ENCODE results near the gene CPA4.

GRCh38 chr7:130341882-130342281 is 48.9 kb downstream of the CPA4 start:
- TF ChIP-seq CTCF (conservative IDR thresholded peaks at IDR 0.05; ENCODE audit: low read depth in 2 of 2) (no peak), POLR2AphosphoS5 (IDR thresholded peaks at IDR 0.05; ENCODE audit: low read depth) (no peak), EZH2phosphoT487 (IDR thresholded peaks at IDR 0.05; ENCODE audit: unreplicated experiment) (no peak), EZH2 (IDR thresholded peaks at IDR 0.05; ENCODE audit: low read depth, unreplicated experiment) (no peak), CREB1 (CRISPR knock-in tag; IDR thresholded peaks at IDR 0.05; ENCODE audit: low read depth) (no peak), NANOG (IDR thresholded peaks at IDR 0.05; ENCODE audit: borderline replicate concordance) (no peak), REST (IDR thresholded peaks at IDR 0.05; ENCODE audit: unreplicated experiment) (no peak), JUNB (IDR thresholded peaks at IDR 0.05; ENCODE audit: unreplicated experiment) (no peak), ETS1 (IDR thresholded peaks at IDR 0.05) (no peak)

Measured in GM23338 (cell line).